Mucosa of gallbladder (tissue), 1 donor: ENCODE data around the gene HABP2. TPM values are rescaled to one million over a fixed set of nuclear protein-coding genes. Genes with fewer than 3 reads are reported as not detected.

Source experiments
- DNase-seq: peaks from one replicate; pipeline ENCODE4 v3.0.0-alpha.2; 2020; ENCODE audit warnings: low spot score
- total RNA-seq: library from RNA; stranded (reverse); gene quantifications from one replicate; pipeline ENCODE4 v1.2.1, GENCODE V29; 2021
- donor health status: DM: no; HTN: no; CAD: no.

HABP2 gene
- total RNA-seq, result 296 TPM

DNA sequence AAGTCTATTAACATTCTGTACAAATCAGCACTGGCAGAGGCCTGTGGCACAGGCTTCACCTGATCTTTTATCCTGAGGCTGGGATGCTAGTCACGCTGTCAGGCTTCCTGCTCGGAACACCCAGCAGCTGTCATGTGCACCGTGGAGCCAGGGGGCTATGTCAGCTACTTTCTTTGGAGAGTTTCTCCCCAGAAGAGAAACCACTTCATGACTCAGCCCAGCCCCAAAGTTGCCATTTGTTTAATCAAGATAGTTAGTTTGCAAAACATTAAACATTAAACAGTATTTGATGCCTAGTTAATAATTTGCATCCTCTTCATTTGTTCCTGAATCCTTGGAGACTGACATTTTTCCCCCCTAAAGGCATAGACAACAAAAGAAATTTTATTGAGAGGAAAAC, at the start of gene HABP2:
Gene HABP2, plus strand, starts transcription at position 353 of the 400 bp plus-strand sequence. CDS start 69 bp downstream, outside the sequence.
- DNase-seq, result peak; percentile 81

DNA sequence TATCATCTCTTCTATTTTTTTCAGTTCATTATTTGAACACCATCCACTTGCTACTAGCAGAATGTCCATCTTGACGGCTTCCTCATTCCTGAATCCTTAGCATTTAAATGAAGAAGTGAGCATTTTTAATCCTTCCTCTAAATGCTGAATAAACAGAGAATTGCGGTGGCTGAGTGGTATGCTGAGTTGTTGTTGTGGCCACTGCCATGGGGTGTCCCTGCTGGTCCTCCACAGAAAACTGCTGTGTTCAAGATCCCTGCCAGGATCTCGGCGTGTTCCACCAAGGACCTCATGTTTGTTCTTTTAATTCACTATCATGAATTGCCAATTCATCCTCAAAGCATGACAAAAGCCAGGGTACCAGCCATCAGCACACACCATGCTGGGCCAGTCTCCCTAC, 48.9 kb upstream of the HABP2 start:
- DNase-seq, result no peak

DNA sequence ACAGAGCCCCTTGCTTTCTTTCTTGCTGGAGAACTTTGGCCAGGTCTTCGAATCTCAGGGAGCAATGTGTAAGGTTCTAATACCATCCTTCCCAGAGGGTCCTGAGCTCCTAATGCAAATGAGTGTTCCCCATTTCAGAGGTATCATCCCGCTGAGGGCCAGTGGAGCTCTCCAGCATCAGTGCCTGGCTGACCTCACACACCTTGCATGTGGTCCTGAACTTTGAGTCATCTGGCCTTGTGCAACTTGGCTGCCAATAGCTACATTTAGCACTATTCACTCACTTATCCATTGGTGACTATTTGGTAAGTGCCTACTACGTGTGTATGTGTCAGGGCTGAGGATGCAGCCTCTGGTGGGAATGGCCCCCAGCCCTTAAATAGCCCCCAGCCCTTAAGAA, 48.4 kb upstream of the HABP2 start:
- no peak for DNase-seq

DNA sequence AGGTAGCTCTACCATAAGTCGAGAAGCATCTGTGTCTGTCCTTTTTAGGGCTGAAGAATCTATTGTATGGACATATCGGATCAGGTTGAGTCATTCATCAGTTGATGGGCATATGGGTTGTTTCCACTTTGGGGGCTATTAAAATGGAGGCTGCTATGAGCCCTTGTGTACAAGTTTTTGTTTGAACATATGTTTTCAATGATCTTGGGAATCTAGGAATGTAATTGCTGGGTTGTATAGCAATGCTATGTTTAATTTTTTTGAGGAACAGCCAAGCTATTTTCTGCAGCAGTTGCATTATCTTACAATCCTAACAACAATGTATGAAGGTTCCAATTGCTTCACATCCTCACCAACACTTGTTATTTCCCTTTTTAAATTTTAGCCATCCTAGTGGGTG, 46.4 kb upstream of the HABP2 start:
- DNase-seq, result no peak

DNA sequence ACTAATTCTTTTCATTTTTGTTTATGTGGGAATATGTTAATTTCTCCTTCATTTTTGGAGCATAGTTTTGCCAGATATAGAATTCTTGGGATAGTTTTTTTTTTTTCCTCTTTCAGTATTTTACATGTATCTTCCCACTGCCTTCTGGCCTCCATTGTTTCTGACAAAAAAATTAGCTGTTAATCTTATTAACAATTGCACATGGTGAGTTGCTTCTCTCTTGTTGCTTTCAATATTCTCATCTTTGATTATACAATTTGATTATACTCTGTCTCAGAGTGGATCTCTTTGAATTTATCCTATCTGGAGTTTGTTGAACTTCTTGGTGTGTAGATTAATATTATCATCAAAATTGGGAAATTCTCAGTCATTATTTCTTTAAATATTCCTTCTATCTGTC, 41.4 kb upstream of the HABP2 start:
- no peak for DNase-seq

DNA sequence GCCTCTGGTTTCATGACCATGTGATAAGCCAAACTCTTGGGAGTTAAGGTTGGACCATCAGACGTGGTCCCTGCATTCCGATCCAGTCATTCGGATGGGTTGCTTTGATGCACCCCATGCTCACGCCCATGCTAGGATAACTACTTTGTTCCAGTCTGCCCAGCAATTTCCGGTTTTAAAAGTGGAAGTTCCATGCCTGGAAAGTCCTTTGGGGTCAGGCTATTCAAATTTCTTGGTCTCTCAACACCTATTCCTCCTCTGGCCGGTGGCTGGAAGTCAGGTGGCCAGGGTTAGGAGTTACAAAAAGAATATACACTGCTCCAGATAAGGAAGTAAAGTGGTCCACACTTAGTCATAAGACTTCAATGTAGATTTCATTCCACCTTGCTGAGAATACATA, 37.7 kb upstream of the HABP2 start:
- no peak for DNase-seq

DNA sequence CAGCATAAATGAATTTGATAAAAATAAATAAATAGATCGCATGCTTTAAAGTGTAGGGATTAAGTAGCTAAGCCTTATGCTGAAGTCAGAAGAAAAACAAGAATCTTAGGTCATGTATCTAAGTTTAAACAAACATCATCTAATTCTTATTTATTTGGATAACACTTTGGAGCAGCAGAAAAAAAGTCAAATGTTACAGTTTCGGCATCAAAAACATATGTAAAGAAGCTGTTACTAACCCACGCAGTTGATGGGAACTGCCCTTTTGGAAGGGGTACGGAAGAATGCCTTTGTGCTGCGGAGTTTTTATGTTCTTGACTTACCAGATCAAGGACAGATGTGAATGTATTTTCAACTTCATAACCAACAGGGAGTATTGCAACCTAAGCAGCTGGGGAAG, 37.3 kb upstream of the HABP2 start:
- DNase-seq, result no peak

DNA sequence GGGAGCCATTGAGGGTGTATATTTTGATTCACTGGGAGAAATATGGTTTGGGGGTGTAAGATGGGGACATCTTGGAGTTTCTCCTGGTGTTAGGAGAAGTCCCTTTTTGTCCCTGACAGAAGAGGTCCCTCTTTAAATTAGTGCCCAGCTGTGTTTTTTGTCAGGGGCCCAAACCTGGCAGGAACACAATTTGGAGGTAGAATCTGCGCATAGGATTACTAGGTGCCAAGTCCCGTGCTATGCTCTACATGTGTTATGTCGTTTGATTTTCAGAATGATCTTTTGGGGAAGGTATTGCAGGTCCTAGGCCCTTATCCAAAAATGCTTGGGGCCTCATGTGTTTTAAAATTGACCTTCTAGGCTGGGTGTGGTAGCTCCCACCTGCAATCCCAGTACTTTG, 36.8 kb upstream of the HABP2 start:
- DNase-seq, result no peak

DNA sequence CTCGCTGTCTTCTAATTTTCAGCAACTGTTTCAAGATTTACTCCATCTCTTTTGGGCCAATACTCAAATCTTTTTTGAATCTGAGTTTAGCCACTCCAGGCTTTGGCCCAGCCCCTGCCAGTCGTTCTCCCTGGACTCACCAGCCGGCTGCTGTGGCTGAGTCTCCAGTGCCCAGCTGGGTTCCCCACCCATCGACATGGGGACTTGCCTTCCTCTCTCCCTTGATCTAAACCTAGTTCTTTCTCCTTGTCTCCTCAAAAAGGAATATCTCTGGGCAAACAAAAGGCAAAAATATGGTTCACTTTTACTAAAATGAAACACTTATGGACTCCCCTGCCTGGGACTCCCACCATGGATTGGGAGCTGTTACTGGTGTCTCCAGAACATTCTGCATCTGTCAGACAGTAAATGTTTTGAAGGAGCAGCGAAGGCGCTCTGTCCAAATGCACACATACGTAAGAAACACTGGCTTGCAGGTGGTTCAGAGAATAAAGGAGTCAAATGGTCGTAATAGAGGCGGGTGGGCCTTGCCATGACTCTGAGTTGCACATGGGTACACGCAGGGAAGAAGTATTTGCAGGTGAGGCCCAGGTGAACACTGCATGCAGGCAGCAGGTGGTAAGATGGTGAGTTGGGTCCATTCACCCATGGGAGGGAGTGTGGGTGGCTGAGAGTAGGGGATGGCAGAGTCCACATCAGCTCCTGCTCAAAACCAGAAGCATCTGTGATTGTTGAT, 35.5 kb upstream of the HABP2 start:
- DNase-seq, result no peak

DNA sequence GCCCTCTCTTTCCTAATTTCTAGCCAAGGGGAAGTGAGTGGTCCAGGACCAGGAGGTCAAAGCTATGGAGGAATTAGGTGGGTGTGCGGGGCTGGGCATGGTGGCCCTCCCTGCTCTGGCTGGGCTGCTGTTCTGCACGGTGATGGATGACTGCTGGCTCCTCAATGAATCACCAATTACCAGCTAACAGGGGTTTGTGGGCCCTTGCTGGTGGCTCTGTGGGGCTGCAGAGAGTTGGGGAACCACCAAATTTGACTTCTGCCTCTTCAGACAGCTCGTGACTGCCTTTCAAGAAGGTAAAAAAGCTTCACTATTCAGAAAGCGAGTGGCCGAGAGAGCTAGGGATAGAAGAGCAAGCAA, 35.0 kb upstream of the HABP2 start:
- DNase-seq, result no peak

DNA sequence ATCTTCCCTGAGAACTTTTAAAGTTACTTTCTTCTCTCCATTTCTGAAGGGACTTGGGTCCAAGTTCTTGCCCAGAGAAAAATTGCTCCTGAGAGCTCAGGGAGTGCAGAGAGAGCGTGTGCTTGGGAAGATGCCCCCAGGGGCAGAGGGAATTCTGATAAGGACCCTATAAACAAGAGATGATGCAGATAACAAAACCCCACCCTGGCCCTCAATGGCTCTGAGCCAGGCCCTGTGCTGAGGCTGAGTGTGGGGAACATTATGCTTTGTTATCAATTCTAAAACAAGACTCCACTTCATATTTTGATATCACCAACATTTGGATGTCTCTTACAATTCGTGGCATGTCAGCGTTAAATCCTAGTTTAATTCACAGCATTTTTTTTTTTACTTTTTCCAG, 34.4 kb upstream of the HABP2 start:
- DNase-seq, result no peak

DNA sequence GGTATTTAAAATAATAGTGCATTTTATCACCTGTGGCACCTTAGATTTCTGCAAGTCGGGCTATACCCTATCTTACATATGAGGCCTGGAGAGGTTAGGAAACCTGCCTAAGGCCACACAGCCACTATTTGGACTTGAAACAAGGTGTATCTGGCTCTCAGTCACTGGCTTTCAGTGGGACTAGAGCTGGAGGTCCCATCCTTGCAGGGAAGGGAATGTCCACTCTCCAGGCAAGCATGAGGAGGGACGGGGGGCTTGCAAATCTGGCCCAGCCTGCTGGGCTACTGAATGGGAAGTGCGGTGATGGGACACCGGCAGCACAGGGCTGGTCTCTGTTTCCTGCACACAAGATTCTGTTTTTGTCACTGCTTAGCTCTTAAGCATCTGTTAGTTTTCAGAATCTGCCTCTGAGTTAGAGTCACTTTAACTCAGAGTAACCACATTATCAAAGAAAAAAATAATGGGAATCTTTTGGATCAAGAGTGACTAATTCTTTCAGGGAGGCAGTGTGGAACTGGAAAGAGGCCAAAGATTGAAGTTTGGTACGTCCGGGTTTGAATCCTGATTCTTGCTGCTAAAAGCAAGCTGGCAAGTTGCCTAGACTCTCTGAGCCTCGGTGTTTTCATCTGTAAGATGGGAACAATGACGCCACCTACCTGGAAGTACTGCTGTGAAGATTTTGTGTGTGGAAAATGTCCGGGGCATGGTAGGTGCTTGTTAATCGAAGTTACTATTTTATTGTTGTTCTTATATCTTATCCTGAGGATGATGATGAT, 33.8 kb upstream of the HABP2 start:
- DNase-seq, result no peak

DNA sequence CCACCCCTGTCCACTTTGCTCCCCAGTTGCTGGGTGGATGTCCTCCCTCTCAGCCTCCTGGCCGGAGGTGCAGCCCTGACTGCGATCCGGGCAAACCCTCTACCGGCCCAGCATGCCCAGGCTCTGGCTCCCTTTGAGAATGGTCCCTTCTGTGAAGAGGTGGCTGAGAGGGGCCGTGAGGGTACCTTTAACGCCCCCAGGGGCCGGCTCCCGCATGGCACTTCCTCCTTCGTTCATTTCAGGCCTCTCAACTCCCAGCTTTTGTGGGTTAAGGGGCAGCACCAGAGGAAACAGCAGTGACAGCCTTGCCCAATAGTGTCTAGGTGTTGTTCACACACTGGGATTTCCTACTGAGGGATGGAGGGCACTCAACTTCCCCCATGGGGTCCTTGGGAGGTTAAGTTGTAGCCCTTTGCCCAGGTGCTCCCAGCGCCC, 33.2 kb upstream of the HABP2 start:
- no peak for DNase-seq

DNA sequence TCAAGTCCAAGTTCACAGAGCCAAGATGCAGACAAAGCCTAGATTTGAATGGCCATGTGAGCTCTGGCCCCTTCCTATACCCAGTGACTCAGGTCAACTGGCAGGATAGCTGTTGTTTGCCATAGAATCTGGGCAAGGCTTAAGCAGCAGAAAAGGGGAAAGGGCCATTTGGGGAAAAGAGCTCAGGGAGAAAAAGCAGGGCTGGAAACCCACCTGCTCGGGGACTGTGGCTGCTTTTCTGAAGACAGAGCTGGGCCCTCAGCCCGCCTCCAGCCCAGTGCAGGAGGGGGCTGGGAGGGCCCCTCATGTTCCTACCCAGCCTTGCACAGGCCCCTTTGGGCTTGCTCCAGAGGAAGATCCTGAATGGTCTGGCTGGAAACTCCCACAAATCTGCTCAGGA, 32.6 kb upstream of the HABP2 start:
- DNase-seq, result no peak

DNA sequence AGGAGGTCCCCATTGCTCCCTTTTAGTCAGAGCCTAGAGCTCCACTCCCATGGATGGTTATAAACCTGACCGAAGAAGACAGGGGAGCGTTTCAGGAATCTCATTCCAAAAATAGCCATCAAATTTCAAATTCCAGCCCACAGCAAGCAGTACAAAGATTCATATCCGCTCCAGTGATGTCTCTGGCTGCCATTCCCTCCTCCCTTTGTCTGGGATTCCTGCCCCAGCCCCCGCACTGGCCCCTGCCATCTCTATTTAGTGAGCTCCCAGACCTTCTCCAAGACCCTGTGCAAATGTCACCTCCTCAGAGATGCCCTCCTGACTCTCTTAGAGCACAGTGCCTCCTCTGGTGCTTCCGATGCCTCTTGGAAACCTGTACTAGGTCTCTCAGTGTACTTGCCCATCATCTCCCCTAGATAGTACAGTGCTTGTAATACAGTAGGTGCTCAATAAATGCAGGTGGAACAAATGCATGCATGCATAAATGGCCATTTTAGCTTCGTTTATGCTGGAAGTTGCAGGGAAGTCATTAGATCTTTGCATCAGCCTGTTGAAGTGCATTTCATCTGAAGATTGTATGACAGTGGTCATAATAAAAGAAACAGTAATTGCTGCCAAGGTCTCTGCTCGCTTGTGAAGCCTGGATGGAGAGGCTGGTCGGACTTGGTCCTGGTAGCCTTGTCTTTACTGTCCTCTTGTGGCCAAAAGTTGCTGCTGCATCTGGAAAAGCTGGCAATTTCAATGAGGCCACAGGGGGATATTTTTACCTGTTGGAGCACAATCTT, 32.0 kb upstream of the HABP2 start:
- peak; percentile 76 for DNase-seq

DNA sequence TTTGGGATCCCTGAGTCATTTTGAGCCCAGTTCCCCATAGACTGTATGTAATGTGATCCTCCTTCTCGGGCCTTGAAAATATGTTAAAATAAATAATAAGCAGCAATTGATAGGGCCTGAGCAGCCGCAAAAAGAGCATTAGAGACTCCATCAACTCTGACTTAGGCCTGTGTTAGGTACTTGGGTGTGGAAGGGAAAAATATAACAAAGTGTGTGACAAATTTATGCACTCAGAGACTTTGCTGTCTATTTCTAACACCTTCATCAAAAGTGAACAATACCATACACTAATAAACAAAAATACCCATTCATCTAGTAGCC, 31.4 kb upstream of the HABP2 start:
- DNase-seq, result no peak

DNA sequence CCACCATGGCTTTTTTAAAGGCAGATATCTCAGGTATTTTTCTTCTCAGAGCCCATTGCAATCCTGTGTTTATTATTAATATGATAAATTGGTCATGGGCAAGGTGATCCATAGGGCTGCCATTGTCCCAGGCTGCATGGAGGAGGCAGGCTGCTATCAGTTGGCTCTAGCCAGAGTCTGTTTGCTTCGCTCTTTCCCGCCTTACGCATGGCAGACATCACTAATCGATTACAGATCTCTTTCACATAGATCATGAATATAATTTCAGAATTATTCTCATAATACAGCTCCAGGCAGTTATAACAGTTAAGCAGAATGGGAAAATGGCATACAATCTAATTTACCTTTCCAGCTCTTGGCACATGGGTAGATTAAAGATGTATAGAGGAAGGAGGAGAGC, 30.4 kb upstream of the HABP2 start:
- DNase-seq, result no peak

DNA sequence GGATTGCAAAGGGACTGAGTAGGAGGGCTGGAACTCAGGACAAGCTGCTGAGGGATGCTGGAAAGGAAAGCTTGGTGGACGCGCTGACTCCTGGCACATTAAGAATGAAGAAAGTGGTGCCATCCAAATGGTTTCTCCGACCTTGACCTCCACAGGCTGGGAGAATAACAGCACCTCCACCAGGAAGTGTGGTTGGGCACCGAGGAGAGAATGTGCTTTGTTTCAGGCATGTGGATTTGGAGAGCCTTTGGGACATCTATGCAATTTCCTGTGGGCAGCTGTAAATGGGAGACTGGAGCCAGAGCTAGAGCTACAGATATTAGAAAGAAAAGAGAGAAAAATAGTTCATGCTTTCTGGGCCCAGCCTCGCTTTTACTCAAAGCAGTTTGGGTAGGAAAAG, 29.8 kb upstream of the HABP2 start:
- no peak for DNase-seq

DNA sequence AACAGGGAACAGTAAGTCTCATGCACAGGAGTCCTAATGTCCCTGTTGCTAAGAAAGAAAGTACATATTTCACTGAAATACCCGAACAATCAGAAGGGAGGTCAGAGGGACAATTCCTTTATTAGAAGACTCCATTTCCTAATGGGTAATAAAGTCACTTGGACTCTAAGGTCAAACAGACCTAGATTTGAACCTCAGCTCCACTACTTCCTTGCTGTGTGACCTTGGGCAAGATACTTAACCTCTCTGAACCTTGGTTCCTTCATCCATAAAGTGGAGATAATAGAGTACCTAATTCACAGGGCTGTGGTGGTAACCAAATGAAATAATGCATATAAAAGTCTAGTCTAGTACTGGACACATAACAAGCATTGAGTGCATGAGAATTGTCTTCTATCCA, 29.2 kb upstream of the HABP2 start:
- no peak for DNase-seq

DNA sequence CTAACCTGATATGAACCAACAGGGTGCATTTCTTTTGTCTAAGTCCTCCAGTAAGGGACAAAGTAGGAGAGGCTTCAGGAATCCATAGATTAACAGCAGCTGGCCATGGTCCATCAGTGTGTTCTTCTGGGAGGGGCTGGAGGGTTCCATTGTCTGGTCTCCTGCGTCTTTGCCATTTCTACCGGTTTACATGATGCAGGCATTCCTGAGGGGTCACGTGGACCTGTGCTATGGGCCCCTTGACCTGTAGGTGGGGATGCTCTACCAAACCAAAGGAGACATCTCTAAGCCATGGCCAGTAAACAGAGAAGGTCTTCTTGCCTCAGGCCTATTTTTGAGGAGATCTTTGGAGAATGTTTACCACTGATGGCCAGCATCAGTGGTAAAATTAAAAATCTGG, 28.7 kb upstream of the HABP2 start:
- no peak for DNase-seq

DNA sequence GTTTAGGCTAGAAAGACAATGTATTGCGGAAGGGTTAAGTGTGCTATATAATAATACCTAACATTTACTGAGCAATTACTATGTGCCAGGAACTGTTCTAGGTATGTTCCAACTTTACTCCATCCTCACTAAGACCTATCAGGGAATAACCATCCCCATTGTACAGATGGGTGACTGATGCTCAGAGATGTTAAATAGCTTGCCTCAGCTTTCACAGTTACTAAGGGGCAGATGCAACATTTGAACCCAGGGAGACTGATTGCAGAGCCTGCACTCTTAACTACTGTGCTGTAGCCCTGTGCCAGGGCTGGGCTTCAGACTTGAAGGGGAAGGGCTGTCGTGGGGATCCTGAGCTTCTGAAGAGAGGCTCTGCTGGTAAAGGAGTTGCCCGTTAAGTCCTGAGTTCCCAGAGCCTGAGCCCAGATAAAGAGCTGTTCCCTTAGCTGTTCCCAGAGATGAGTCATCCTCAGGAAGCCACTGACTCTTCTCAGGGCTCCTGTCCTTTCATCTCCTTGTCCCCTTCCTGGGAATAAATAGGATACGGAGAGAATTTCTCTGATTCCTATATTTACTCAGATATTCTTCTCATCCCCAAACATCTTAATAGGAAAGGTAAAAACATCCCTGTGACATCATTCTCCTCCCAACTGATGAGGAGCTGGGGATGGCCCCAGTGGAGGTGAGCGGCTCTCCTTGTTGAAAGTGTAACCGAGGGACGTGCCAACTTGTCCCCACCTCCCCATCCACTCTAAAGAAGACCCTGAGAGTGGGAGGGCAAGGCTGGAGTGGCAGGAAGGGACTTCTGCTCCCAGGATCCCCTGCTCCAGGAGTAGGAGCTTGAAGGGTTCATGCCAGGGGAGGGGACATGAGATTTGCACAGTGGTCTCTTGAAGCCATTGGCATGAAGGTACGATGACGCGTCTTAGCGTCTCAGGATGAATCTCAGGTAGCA, 28.0 kb upstream of the HABP2 start:
- DNase-seq, result no peak

DNA sequence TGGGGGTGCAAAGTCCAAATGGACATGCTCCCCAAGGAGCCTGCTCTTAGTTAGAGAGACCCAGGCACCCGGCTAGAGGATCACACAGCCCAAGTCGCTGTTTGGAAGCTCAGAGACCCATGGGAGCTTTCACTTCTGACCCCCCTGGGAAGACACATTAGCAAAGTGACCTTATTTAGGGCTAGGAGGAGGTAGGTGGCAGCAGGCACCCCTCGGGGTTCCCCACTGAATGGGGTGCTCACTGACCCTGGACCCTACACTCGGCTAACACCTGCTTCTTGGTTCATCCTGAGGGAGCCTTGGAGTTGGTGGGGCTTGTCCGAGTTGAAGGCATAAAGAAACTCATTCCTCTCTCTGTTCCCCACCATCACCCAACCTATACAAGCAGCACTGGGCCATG, 27.1 kb upstream of the HABP2 start:
- DNase-seq, result no peak
